HG03139 (cell line): ENCODE data around the gene DRAM2.
"Not testable (repeated sequence)": the region's sequence is repeated elsewhere in the genome, so short reads cannot be mapped to it uniquely, and the experiment has no call there.

Source experiments
- ATAC-seq: cut with Tn5 transposase; IDR thresholded peaks from one replicate; pipeline ENCODE4 v1.9.1; 2021; ENCODE audit not compliant: unreplicated experiment

DRAM2 gene

DNA sequence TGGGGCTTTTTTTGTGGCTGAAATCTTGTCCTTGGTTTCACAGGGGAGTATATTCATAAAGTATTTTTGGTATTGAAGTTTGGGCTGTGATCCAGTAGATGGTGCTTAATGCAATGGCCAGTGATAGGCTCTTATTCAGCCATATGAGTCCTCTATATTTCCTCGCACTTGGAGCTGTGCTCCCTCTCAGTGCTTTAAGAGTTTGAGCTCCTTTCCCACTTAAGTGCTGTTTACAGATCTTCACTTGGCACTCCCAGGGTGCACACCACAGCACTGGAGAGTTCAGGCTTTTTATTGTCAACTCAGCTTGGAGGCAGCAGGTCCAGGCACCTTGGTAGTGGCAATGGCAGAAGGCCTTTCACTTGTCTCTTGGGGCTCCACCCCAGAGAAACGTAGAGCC lies 54.9 kb downstream of the DRAM2 start:
- no peak for ATAC-seq

DNA sequence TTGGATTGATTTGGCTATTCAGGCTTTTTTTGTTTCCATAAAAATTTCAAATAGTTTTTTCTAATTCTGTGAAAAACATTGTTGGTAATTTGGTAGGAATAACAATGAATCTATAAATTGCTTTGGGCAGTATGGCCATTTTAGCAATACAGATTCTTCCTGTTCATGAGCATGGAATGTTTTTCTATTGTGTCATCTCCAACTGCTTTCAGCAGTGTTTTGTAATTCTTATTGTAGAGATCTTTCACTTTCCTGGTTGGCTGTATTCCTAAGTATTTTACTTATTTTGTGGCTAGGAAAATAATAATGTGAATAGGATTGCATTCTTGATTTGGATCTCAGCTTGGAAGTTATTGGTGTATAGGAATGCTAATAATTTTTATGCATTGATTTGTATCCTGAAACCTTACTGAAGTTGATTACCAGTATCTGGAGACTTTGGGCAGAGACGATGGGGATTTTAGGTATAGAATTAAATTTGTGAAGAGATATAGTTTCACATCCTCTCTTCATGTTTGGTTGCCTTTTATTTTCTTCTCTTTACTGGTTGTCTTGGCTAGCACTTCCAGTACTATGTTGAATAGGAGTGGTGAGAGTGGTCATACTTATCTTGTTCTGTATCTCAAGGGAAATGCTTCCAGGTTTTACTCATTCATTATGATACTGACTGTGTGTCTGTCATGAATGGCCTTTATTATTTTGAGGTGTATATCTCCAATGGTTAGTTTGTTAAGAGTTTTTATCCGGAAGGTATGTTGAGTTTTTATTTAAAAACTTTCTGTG lies 57.3 kb downstream of the DRAM2 start:
- ATAC-seq, result no peak

- ATAC-seq, result not testable (repeated sequence)
Measured at GRCh38 chr1:111079329-111079728, 60.6 kb downstream of the DRAM2 start.

DNA sequence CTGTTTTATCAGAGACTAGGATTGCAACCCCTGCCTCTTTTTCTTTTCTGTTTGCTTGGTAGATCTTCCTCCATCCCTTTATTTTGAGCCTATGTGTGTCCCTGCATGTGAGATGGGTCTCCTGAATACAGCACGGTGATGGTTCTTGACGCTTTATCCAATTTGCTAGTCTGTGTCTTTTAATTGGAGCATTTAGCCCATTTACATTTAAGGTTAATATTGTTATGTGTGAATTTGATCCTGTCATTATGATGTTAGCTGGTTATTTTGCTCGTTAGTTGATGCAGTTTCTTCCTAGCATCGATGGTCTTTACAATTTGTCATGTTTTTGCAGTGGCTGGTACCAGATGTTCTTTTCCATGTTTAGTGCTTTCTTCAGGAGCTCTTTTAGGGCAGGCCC lies 62.6 kb downstream of the DRAM2 start:
- not testable (repeated sequence) for ATAC-seq
